ENCODE data around the gene PPARGC1A. TPM values are rescaled to one million over a fixed set of nuclear protein-coding genes. Genes with fewer than 3 reads are reported as not detected.

The PPARGC1A gene
- total RNA-seq, 2 donors from 2014 or later = 20.7 to 27.7 TPM

DNA sequence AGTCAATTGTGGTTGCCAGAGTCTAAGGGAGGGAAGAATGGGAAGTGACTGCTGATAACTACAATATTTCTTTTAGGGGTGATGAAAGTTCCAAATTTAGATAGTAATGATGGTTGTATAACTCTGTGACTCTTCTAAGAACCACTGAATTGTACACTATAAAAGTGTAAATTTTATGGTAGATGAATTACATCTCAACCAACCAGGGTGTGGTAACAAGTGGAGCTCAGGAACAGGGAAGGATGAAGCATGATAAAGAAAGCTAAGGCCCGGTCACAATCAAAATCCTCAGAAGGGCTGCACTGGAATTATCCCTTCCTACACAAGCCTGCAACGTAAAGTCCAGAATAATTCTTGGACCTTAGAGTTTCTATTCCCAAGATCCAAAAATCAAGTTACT is 143.2 kb downstream of the PPARGC1A start:
- DNase-seq (ENCODE audit: low spot score) = no peak
- intact Hi-C loops (cut with DNase I) = no loop called here

DNA sequence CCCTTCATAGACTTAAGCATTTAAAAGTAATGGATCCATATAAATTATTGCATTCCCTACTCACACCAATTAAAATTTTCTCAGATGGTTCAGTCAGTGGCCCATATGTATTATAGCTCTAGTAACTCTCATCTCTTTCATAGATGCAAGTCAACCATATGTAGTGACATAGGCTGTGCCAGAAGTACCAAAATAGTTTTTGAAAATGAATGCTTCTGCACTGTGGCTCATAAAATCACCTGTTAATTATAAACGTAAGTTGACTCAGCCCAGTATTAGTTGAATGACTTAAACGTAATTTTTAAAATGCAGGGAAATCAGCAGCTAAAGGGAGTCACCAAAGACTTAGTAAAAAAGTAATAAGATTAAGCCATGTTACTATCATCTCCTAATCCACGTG is 143.8 kb downstream of the PPARGC1A start:
- DNase-seq (ENCODE audit: low spot score) = no peak
- intact Hi-C loops (cut with DNase I) = no loop called here

DNA sequence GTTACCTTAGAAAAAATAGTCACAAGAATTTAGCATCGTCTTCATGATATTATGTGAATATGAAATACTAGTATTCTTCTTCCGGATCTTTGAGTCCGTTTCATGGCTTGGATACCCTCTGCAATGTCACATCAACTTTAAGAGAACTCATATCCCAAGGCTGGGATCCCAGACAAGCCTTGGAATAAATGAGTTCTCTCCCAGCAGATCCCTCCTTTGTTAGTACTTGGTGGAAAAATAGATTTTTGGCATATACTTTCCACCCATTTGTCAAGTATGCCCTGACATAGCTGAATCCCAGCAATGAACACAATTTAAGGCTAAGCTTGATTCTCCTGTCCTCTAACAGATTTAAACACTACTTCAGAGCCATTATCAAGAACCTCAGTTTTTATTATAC is 144.5 kb downstream of the PPARGC1A start:
- intact Hi-C loops (cut with DNase I) = loop anchor here in 1 of 2 donors (2.0 kb wide), 1 partner anchor 69 kb away; no protein-coding TSS in a partner anchor
- DNase-seq (ENCODE audit: low spot score) = no peak
